ENCODE results near the gene ZNF511. TPM values are rescaled to one million over a fixed set of nuclear protein-coding genes. Genes with fewer than 3 reads are reported as not detected.

Gene ZNF511
- total and polyA plus RNA-seq, 2 experiments from 2014 or later, result 53.7 to 150 TPM

GRCh38 chr10:133272301-133272963 is 36.3 kb upstream of the ZNF511 start:
- DNase-seq (ENCODE audit: low read depth in 1 of 2, low spot score in 1 of 2), result no peak
- H3K27ac ChIP-seq, result no peak overlapping the region
- no peaks in the 10 kb centered on the region for H3K36me3 ChIP-seq
- peaks cover 24% of the 10 kb centered on the region for H3K4me1 ChIP-seq (ENCODE audit: low read depth)
- H3K9me3 ChIP-seq (ENCODE audit: low read depth), result no peaks in the 10 kb centered on the region
- H3K27me3 ChIP-seq, result peaks cover 9% of the 10 kb centered on the region
- no peak overlapping the region for H3K4me3 ChIP-seq
- no peak for TF ChIP-seq CTCF (IDR thresholded peaks at IDR 0.05; ENCODE audit: low read depth, low read length)

- Histone ChIP-seq H3K27me3 (peaks cover 9% of the 10 kb centered on the region), H3K27ac (no peak overlapping the region), H3K4me1 (ENCODE audit: low read depth) (peaks cover 24% of the 10 kb centered on the region), H3K9me3 (ENCODE audit: low read depth) (no peaks in the 10 kb centered on the region), H3K4me3 (no peak overlapping the region), H3K36me3 (no peaks in the 10 kb centered on the region)
- no peak for DNase-seq (ENCODE audit: low read depth in 1 of 2, low spot score in 1 of 2)
- no peak for TF ChIP-seq CTCF (IDR thresholded peaks at IDR 0.05; ENCODE audit: low read depth, low read length)
Measured at GRCh38 chr10:133272964-133273420, 35.7 kb upstream of the ZNF511 start.

- Histone ChIP-seq H3K9me3 (ENCODE audit: low read depth) (no peaks in the 10 kb centered on the region), H3K4me3 (no peak overlapping the region), H3K27me3 (peaks cover 9% of the 10 kb centered on the region), H3K4me1 (ENCODE audit: low read depth) (peaks cover 31% of the 10 kb centered on the region), H3K27ac (no peak overlapping the region), H3K36me3 (no peaks in the 10 kb centered on the region)
- no peak for DNase-seq (ENCODE audit: low read depth in 1 of 2, low spot score in 1 of 2)
- TF ChIP-seq CTCF (IDR thresholded peaks at IDR 0.05; ENCODE audit: low read depth, low read length), result no peak
Measured at GRCh38 chr10:133273534-133274143, 35.1 kb upstream of the ZNF511 start.

GRCh38 chr10:133274751-133275683 is 33.7 kb upstream of the ZNF511 start:
- DNase-seq (ENCODE audit: low read depth in 1 of 2, low spot score in 1 of 2), result peak in 1 of 2 donors; percentile 44
- TF ChIP-seq CTCF (IDR thresholded peaks at IDR 0.05; ENCODE audit: low read depth, low read length), result no peak
- no peak overlapping the region for H3K4me3 ChIP-seq
- H3K4me1 ChIP-seq (ENCODE audit: low read depth), result peaks cover 35% of the 10 kb centered on the region
- H3K36me3 ChIP-seq, result no peaks in the 10 kb centered on the region
- no peak overlapping the region for H3K27ac ChIP-seq
- peaks cover 9% of the 10 kb centered on the region for H3K27me3 ChIP-seq
- no peaks in the 10 kb centered on the region for H3K9me3 ChIP-seq (ENCODE audit: low read depth)

GRCh38 chr10:133275684-133276092 is 33.0 kb upstream of the ZNF511 start:
- TF ChIP-seq CTCF (IDR thresholded peaks at IDR 0.05; ENCODE audit: low read depth, low read length), result no peak
- no peak overlapping the region for H3K4me3 ChIP-seq
- peaks cover 35% of the 10 kb centered on the region for H3K4me1 ChIP-seq (ENCODE audit: low read depth)
- no peaks in the 10 kb centered on the region for H3K36me3 ChIP-seq
- H3K9me3 ChIP-seq (ENCODE audit: low read depth), result no peaks in the 10 kb centered on the region
- H3K27me3 ChIP-seq, result peaks cover 9% of the 10 kb centered on the region
- no peak overlapping the region for H3K27ac ChIP-seq
- no peak for DNase-seq (ENCODE audit: low read depth in 1 of 2, low spot score in 1 of 2)

All from cardiac muscle cell (in vitro differentiated cells and primary cell).